Cardiac septum (tissue), 1 donor: ENCODE measurements around the gene ROBO1. TPM values are rescaled to one million over a fixed set of nuclear protein-coding genes. Genes with fewer than 3 reads are reported as not detected.

ENCODE experiments used
- DNase-seq: peaks from one replicate; pipeline ENCODE4 v3.0.0-alpha.2; 2020; ENCODE audit warnings: low spot score
- intact Hi-C: fragments of 100-400 bp; cut with DNase I; formaldehyde crosslinking; loops from one replicate; pipeline ENCODE4 v1.14.0; 2022
- total RNA-seq: library from RNA; stranded (reverse); fragmentation: NEBNext Ultra II Directional; extraction: Animal tissue kit (Norgen Biotek cat#: 25700); gene quantifications from one replicate; pipeline ENCODE4 v1.2.1, GENCODE V29; 2021
- donor health status: DM: no; HTN: no; CAD: no.

Gene ROBO1
- total RNA-seq, 1 donor from 2014 or later: 6.2 TPM

- DNase-seq: no peak
- intact Hi-C loops: no loop called here
These were observed 83.8 kb downstream of the ROBO1 start for GRCh38 chr3:79684041-79684440.

- intact Hi-C loops: no loop called here
- no peak for DNase-seq
These were observed 95.1 kb downstream of the ROBO1 start for GRCh38 chr3:79672731-79673130.

- DNase-seq: no peak
- intact Hi-C loops: no loop called here
These were observed 95.7 kb downstream of the ROBO1 start for GRCh38 chr3:79672075-79672474.

- intact Hi-C loops: no loop called here
- no peak for DNase-seq
These were observed 97.6 kb downstream of the ROBO1 start for GRCh38 chr3:79670178-79670577.

- DNase-seq: no peak
- intact Hi-C loops: no loop called here
These were observed 103.3 kb downstream of the ROBO1 start for GRCh38 chr3:79664455-79664854.

GRCh38 chr3:79661896-79662295 lies 105.9 kb downstream of the ROBO1 start:
- no peak for DNase-seq

GRCh38 chr3:79657076-79657475 lies 110.7 kb downstream of the ROBO1 start:
- intact Hi-C loops: no loop called here

More at GRCh38 chr3:79661896-79662295, 105.9 kb downstream of the ROBO1 start:
- intact Hi-C loops: no loop called here

GRCh38 chr3:79654019-79654418 lies 113.8 kb downstream of the ROBO1 start:
- DNase-seq: no peak
- intact Hi-C loops: no loop called here

More at GRCh38 chr3:79657076-79657475, 110.7 kb downstream of the ROBO1 start:
- no peak for DNase-seq

- intact Hi-C loops: no loop called here
- DNase-seq: no peak
These were observed 114.5 kb downstream of the ROBO1 start for GRCh38 chr3:79653266-79653830.

- intact Hi-C loops: no loop called here
- no peak for DNase-seq
These were observed 116.2 kb downstream of the ROBO1 start for GRCh38 chr3:79651536-79652065.

GRCh38 chr3:79639855-79640254 lies 127.9 kb downstream of the ROBO1 start:
- DNase-seq: no peak
- intact Hi-C loops: no loop called here

GRCh38 chr3:79636372-79636771 lies 131.4 kb downstream of the ROBO1 start:
- no peak for DNase-seq
- intact Hi-C loops: no loop called here

- DNase-seq: no peak
- intact Hi-C loops: no loop called here
These were observed 135.0 kb downstream of the ROBO1 start for GRCh38 chr3:79632842-79633241.

GRCh38 chr3:79618883-79619282 lies 148.9 kb downstream of the ROBO1 start:
- DNase-seq: no peak

GRCh38 chr3:79606414-79606813 lies 161.4 kb downstream of the ROBO1 start:
- intact Hi-C loops: no loop called here
- DNase-seq: no peak

More at GRCh38 chr3:79618883-79619282, 148.9 kb downstream of the ROBO1 start:
- intact Hi-C loops: no loop called here

- intact Hi-C loops: no loop called here
- DNase-seq: no peak
These were observed 163.1 kb downstream of the ROBO1 start for GRCh38 chr3:79604681-79605080.

- intact Hi-C loops: no loop called here
- no peak for DNase-seq
These were observed 165.4 kb downstream of the ROBO1 start for GRCh38 chr3:79602385-79602784.

- intact Hi-C loops: no loop called here
- DNase-seq: no peak
These were observed 169.2 kb downstream of the ROBO1 start for GRCh38 chr3:79598594-79598993.

- no peak for DNase-seq
- intact Hi-C loops: no loop called here
These were observed 170.1 kb downstream of the ROBO1 start for GRCh38 chr3:79597709-79598108.

GRCh38 chr3:79587150-79587549 lies 180.6 kb downstream of the ROBO1 start:
- DNase-seq: no peak
- intact Hi-C loops: no loop called here

- no peak for DNase-seq
- intact Hi-C loops: no loop called here
These were observed 181.6 kb downstream of the ROBO1 start for GRCh38 chr3:79586232-79586631.

GRCh38 chr3:79572930-79573329 lies 194.9 kb downstream of the ROBO1 start:
- intact Hi-C loops: no loop called here
- DNase-seq: no peak
